NCI-H524 treated with DMSO at 0.1 percent for 48 hours (cell line): ENCODE results near the gene KRTAP2-2.

Experiments
- DNase-seq: peaks from one replicate; lab custom pipeline; 2025; lab: John Stamatoyannopoulos, UW

Gene KRTAP2-2

DNA sequence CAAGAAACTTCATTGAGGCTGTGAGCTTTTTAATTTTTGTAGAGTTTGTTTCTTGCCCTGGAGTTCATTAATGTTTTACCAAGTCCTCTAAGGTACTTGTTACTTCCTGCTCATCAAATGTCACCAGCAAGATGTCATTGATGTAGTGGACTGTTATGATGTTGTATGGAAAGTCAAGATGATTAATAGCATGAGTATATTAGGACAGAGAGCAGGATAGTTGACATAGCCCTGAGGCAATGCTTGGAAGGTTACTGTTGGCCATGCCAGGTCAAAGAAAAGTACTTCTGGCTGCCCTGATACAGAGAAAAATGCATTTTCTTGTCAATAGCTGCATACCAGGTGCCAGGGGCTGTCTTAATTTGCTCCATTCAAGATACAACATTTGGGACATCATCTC lies 34.7 kb downstream of the KRTAP2-2 start:
- DNase-seq: no peak

GRCh38 chr17:41019415-41019814 lies 35.6 kb downstream of the KRTAP2-2 start:
- DNase-seq: no peak

DNA sequence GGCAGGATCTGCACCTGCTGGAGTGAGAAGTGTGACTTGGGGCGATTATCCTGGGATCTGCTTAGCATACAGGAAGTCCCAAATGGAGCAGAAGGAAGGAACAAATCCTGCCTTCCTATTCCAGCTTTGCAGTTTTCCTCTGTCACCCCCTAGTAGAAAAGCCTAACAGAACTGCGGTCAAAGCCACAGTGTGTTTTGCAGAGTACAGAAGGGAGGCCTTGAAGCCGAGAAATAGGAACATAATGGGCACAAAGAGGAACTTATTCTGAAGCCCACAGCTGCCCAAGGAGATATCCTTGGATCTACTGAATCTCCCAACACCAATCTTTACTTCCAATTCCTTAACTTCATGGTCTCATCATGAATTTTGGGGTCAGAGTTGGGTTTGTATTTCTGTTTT lies 36.5 kb downstream of the KRTAP2-2 start:
- DNase-seq: no peak

DNA sequence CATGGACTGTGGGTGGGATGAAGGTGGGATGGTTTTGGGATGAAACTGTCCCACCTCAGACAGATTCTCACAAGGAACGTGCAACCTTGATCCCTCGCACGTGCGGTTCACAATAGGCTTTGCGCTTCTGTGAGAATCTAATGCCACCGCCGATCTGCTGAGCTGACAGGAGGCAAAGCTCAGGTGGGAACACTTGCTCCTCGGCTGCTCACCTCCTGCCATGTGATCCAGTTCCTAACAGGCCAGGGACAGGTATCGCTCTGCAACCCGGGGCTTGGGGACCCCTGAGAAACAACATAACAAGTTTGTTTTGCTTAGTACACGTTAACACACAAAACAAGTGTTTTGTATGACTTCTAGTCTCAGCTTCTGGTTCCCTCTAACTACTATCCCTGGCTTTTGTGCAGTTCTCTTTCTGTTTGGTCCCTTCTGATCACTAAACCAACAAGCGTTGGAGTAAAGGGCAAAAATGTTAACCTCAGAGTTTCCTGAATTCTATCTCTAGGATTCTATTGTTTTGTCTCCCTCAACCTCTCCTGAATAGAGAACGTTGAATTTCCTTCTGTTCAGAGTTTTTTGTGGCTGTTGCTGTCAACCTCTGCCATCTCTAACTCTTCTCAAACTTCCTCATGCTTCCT lies 38.3 kb downstream of the KRTAP2-2 start:
- no peak for DNase-seq

GRCh38 chr17:41015454-41015853 lies 39.6 kb downstream of the KRTAP2-2 start:
- DNase-seq: no peak

DNA sequence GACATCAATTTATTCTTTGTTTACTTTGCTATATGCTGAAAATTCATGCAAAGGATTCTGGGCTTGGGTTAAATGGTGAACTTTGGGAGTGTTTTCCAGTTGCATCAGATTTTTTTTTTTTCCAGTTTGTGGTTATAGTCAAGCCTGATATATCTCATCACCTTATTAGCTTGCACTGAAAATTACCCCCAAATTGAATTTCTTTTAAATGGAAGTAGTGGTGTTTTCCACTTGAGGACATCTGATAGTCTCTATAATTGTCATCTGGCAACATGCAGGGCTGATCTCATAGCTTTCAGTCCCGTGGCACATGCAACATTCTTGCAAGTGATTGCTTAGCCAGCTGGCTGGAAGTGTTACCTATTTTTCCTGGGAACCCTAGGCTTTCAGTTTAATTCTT lies 41.4 kb downstream of the KRTAP2-2 start:
- DNase-seq: no peak

- DNase-seq: no peak
Measured at GRCh38 chr17:41013181-41013580, 41.8 kb downstream of the KRTAP2-2 start.

DNA sequence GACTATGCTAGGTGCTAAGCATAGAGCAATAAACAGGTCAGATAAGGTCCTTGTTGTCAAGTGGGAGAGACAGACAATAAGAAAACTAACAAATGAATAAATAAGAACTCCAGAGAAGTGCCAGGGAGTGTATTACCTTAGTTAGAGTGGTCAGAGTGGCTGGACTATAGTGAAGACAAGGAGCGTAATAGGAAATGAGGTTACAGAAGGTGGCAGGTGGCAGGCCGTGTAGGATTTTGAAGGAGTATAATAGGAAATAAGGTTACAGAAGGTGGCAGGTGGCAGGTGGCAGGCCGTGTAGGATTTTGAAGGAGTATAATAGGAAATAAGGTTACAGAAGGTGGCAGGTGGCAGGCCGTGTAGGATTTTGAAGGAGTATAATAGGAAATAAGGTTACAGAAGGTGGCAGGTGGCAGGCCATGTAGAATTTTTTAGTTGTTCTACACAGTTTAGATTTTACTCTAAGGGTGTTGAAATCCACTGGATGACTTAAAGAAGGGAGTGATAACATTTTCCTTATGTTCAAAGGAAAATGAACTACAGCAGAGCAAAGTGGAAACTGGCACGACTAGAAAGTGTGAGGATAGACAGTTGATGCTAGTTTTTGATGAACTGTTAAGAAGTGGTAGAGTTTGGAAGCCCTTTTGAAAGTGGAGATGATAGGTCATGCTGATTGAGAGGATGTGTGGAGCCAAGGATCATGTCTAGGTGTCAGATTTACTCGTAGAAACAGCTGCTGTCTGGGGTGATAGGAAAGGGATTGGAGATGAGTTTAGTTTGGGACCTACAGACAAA lies 42.5 kb downstream of the KRTAP2-2 start:
- DNase-seq: no peak

GRCh38 chr17:41010441-41010840 lies 44.6 kb downstream of the KRTAP2-2 start:
- no peak for DNase-seq

DNA sequence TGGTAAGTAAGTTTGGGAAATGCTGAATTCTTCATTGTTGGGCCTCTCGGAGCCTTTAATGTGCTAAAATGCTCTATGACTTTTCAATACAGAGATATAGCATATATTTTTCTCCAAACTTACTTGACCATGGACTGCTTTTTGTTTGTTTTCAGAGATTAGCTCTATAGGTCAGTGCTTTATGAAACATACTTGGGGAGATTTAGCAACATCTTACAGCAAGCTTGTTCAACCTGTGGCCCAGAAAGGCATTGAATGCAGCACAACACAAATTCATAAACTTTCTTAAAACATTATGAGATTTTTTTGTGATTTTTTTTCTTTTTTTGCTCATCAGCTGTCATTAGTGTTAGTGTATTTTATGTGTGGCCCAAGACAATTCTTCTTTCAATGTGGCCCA lies 45.1 kb downstream of the KRTAP2-2 start:
- DNase-seq: no peak

GRCh38 chr17:41009301-41009760 lies 45.7 kb downstream of the KRTAP2-2 start:
- DNase-seq: no peak

DNA sequence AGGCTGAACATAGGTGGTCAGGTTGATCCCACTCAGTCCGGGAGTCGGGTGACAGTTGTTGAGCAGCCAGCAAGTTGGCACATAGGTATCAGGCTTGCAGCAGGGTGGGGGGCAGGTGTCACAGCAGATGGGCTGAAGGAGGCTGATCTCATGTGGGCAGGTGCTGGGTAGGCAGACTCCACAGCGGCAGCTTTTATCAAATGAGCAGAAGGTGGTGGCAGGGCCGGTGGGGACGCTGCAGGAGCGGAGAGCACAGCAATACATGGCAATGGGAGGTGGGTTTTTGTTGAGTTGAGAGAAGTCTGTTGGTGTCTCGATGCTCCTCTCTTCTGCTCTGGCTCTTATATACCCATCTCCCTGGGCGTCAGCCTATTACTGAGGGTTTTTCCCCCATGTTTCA lies 46.2 kb downstream of the KRTAP2-2 start, which contains the start of gene KRTAP3-1:
TSS of gene KRTAP3-1 (minus strand) at position 318 of the 400 bp plus-strand sequence. CDS start at position 264, 54 bp downstream.
- DNase-seq: no peak
